WTC11 (cell line): ENCODE results near the gene MED12. TPM values are rescaled to one million over a fixed set of nuclear protein-coding genes. Genes with fewer than 3 reads are reported as not detected.

Source experiments
- ATAC-seq: fragments of 200-7000 bp; cut with Tn5 transposase; 2 replicates; pipeline ENCODE4 v1.10.0; 2021; ENCODE audit warnings: mild to moderate bottlenecking, moderate library complexity
- CTCF ChIA-PET: fragments of 300-600 bp; sonication (Branson Sonifier 250); formaldehyde crosslinking; loops from one replicate; lab custom pipeline; 2021; ENCODE audit warnings: antibody characterized with exemption; lab: Charles Lee
- POLR2A ChIA-PET: fragments of 350-600 bp; sonication (Branson Sonifier 250); formaldehyde crosslinking; loops from one replicate; lab custom pipeline; 2021; ENCODE audit warnings: antibody characterized with exemption; lab: Charles Lee
- DNase-seq: peaks from one replicate; pipeline ENCODE4 v3.0.0; 2021; ENCODE audit warnings: low spot score
- H3K27ac Mint-ChIP-seq: 2 replicates; pipeline ENCODE4 v1.8.0; 2021; ENCODE audit warnings: mixed read lengths
- H3K27me3 Mint-ChIP-seq: 2 replicates; pipeline ENCODE4 v1.8.0; 2021; ENCODE audit warnings: low read depth, mild to moderate bottlenecking, moderate library complexity, mixed read lengths
- H3K36me3 Mint-ChIP-seq: 2 replicates; pipeline ENCODE4 v1.8.0; 2021; ENCODE audit warnings: mixed read lengths
- H3K4me1 Mint-ChIP-seq: 2 replicates; pipeline ENCODE4 v1.8.0; 2022; ENCODE audit warnings: mixed read lengths
- H3K4me3 Mint-ChIP-seq: 2 replicates; pipeline ENCODE4 v1.8.0; 2021; ENCODE audit warnings: mild to moderate bottlenecking, moderate library complexity, mixed read lengths
- H3K9me3 Mint-ChIP-seq: 2 replicates; pipeline ENCODE4 v1.8.0; 2021; ENCODE audit warnings: mixed read lengths
- CREM ChIP-seq: sonication (generic); formaldehyde crosslinking; IDR thresholded peaks from 2 replicates; pipeline ENCODE4 v1.8.1; 2022; ENCODE audit warnings: mild to moderate bottlenecking, missing genetic modification reagents, moderate library complexity
- GRHL2 ChIP-seq: fragments of 250-450 bp; sonication (Bioruptor Pico); IDR thresholded peaks from 2 replicates; pipeline ENCODE4 v1.8.0; 2022; ENCODE audit warnings: mild to moderate bottlenecking, moderate library complexity; ENCODE audit not compliant: insufficient replicate concordance, severe bottlenecking
- JUN ChIP-seq: sonication (generic); formaldehyde crosslinking; IDR thresholded peaks from 2 replicates; pipeline ENCODE4 v1.8.0; 2023; ENCODE audit warnings: mild to moderate bottlenecking, missing genetic modification reagents
- KAT7 ChIP-seq: sonication (generic); formaldehyde crosslinking; IDR thresholded peaks from 2 replicates; pipeline ENCODE4 v1.8.1; 2023; ENCODE audit warnings: missing genetic modification reagents, mild to moderate bottlenecking, borderline replicate concordance
- NR1H2 ChIP-seq: sonication (generic); formaldehyde crosslinking; IDR thresholded peaks from 2 replicates; pipeline ENCODE4 v1.9.0; 2021; ENCODE audit warnings: mild to moderate bottlenecking, moderate library complexity, missing genetic modification reagents
- TP53 ChIP-seq: sonication (generic); formaldehyde crosslinking; IDR thresholded peaks from 2 replicates; pipeline ENCODE4 v1.8.1; 2023; ENCODE audit warnings: mild to moderate bottlenecking, missing genetic modification reagents
- ZBTB21 ChIP-seq: sonication (generic); formaldehyde crosslinking; IDR thresholded peaks from 2 replicates; pipeline ENCODE4 v1.8.1; 2023; ENCODE audit warnings: mild to moderate bottlenecking, missing genetic modification reagents, borderline replicate concordance
- ZNF423 ChIP-seq: fragments of 250-450 bp; sonication (Bioruptor Pico); IDR thresholded peaks from 2 replicates; pipeline ENCODE4 v2.1.2; 2022; ENCODE audit warnings: mild to moderate bottlenecking, moderate library complexity
- ZNF671 ChIP-seq: fragments of 250-450 bp; sonication (Bioruptor Pico); IDR thresholded peaks from 2 replicates; pipeline ENCODE4 v1.8.0; 2021; ENCODE audit warnings: mild to moderate bottlenecking
- total RNA-seq: library from RNA; stranded (reverse); gene quantifications from 3 replicates; pipeline ENCODE4 v1.2.3, GENCODE V29; 2021
- TF ChIP-seq, protein P1 (sequence below): sonication (generic); formaldehyde crosslinking; IDR thresholded peaks from 2 replicates; pipeline ENCODE4 v1.8.1; 2023; ENCODE audit warnings: mild to moderate bottlenecking, missing genetic modification reagents, borderline replicate concordance
- TF ChIP-seq, protein P2 (sequence below): fragments of 250-450 bp; sonication (Bioruptor Pico); IDR thresholded peaks from 2 replicates; pipeline ENCODE4 v1.9.0; 2021; ENCODE audit warnings: mild to moderate bottlenecking
- TF ChIP-seq, protein P3 (sequence below): sonication (generic); formaldehyde crosslinking; IDR thresholded peaks from 2 replicates; pipeline ENCODE4 v1.8.0; 2022; ENCODE audit warnings: mild to moderate bottlenecking, missing genetic modification reagents
- TF ChIP-seq, protein P4 (sequence below): sonication (generic); formaldehyde crosslinking; IDR thresholded peaks from 2 replicates; pipeline ENCODE4 v1.8.1; 2022; ENCODE audit warnings: missing genetic modification reagents, borderline replicate concordance

The MED12 gene
- total RNA-seq, 1 experiment from 2014 or later, result 35.6 TPM

DNA sequence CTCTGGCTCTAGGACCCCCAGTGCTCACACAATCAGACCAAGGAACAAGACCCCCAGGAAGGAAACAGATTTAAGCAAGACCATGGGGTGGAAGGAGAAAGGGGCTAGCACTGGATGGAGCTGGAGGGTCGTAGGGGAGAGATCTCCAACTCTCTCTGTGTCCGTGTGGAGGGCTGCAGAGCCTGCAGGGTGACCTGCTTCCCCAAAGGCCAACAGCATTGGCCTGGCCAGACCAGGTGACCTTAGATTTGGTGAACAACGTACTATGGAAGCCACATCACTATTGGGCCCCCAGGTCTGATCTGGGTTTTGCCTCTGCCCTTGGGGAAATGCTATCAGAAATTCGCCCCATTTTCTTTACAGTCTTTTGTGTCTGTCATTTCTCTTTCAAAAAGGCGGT is 52.3 kb downstream of the MED12 start (continued):
- TF ChIP-seq ZBTB21 (CRISPR knock-in tag), result no peak
- TF ChIP-seq, protein P1, sequence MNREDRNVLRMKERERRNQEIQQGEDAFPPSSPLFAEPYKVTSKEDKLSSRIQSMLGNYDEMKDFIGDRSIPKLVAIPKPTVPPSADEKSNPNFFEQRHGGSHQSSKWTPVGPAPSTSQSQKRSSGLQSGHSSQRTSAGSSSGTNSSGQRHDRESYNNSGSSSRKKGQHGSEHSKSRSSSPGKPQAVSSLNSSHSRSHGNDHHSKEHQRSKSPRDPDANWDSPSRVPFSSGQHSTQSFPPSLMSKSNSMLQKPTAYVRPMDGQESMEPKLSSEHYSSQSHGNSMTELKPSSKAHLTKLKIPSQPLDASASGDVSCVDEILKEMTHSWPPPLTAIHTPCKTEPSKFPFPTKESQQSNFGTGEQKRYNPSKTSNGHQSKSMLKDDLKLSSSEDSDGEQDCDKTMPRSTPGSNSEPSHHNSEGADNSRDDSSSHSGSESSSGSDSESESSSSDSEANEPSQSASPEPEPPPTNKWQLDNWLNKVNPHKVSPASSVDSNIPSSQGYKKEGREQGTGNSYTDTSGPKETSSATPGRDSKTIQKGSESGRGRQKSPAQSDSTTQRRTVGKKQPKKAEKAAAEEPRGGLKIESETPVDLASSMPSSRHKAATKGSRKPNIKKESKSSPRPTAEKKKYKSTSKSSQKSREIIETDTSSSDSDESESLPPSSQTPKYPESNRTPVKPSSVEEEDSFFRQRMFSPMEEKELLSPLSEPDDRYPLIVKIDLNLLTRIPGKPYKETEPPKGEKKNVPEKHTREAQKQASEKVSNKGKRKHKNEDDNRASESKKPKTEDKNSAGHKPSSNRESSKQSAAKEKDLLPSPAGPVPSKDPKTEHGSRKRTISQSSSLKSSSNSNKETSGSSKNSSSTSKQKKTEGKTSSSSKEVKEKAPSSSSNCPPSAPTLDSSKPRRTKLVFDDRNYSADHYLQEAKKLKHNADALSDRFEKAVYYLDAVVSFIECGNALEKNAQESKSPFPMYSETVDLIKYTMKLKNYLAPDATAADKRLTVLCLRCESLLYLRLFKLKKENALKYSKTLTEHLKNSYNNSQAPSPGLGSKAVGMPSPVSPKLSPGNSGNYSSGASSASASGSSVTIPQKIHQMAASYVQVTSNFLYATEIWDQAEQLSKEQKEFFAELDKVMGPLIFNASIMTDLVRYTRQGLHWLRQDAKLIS (CRISPR knock-in tag), result no peak

DNA sequence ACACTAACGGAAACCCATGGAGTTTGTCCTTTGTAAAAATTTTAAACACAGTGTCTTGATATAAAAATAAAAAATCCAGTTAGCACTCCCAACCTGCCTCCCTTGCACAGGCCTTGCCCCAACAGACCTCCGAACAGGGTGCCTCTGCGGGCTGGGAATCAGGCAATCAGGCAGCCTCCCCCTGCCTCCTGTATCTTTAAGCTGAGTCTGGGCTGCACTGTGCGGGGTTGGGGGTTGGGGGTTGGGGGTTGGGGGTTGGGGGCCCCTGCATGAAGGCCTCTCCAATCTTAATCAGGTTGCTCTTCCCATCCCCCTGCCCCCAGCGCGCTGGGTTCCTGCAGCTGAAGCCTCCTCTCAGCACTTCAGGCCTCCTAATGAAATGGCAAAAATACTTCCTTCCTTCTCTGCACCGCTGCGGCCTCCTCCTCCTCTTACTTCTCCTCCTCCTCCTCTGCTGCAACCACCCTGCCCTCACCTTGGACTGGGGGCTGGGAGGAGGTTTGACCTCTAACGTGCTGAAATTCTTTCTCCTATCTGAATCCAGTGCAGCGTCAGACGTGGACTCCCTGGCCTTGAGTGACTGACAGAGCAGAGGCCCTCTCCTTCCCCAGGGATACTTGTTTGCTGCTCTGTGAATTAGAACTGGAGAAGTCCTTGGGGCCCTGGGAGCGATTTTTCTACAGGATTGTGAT is 52.9 kb downstream of the MED12 start:
- H3K4me1 Mint-ChIP-seq, result peaks cover 13% of the 10 kb centered on the region
- H3K36me3 Mint-ChIP-seq, result peaks cover 3% of the 10 kb centered on the region; the same call in 1 of the 2 replicates
- peak overlapping the region; percentile 95 for H3K27ac Mint-ChIP-seq
- no peaks in the 10 kb centered on the region for H3K27me3 Mint-ChIP-seq
- ChIA-PET POLR2A (no interaction called here), CTCF (no interaction called here)
- DNase-seq (no peak), ATAC-seq (peak; percentile 76)
- H3K9me3 Mint-ChIP-seq, result peaks cover 4% of the 10 kb centered on the region; the same call in 1 of the 2 replicates
- TF ChIP-seq TP53 (no peak), CREM (CRISPR knock-in tag) (no peak), ZNF671 (CRISPR knock-in tag) (no peak), JUN (CRISPR knock-in tag) (no peak), NR1H2 (CRISPR knock-in tag) (no peak), GRHL2 (CRISPR knock-in tag) (no peak), ZNF423 (CRISPR knock-in tag) (no peak)
- no peak overlapping the region for H3K4me3 Mint-ChIP-seq

DNA sequence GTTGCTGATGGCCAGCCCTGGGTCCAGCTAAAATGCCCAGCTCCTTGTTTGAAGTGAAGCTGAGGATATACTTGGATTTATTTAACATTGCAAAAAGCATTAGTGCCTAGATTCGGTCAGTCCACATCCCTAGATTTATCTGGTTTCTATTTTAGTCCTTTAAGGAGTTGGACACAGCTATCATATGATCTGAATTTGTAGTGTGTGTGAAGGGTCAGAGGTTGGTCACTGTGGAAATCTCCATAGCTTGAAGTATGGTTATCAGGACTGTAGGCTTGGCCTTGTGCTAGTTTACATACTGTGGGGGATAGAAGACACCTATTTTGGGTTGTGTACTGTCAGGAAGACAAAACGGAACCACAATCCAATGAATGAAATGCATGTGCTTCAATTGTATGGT is 55.0 kb downstream of the MED12 start:
- Mint-ChIP-seq H3K27ac (no peak overlapping the region; the same call in 1 of the 2 replicates), H3K4me1 (peaks cover 23% of the 10 kb centered on the region), H3K9me3 (peaks cover 4% of the 10 kb centered on the region; the same call in 1 of the 2 replicates), H3K36me3 (peaks cover 3% of the 10 kb centered on the region; the same call in 1 of the 2 replicates), H3K4me3 (no peak overlapping the region), H3K27me3 (no peaks in the 10 kb centered on the region)
- ATAC-seq, result no peak
- POLR2A ChIA-PET, result interaction anchor here (0.6 to 2.3 kb wide), 2 partner anchors 9 to 55 kb away, joined by 3 to 8 read pairs; no protein-coding TSS in a partner anchor
- TF ChIP-seq KAT7 (CRISPR knock-in tag) (no peak), TP53 (no peak), ZBTB21 (CRISPR knock-in tag) (no peak)
- DNase-seq, result no peak
- CTCF ChIA-PET, result no interaction called here

DNA sequence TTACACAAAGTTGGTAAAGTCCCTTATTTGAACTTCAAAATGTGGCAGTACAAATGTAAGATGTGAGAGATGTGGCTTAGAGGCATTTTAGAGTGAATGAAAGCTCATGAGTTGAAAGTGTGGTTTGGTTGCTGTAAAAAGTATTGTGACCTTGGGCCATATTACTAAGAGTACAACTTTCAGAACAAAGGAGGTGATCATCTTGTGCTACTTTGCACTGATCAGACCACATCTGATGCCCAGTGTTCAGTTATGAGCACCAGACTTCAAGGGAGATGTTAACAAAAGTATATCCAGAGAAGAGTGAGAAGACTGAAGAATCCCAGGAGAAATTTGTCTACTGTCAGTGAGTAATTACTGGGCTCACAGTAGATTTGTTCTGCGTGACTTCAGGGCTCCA is 56.4 kb downstream of the MED12 start:
- TF ChIP-seq, protein P2, sequence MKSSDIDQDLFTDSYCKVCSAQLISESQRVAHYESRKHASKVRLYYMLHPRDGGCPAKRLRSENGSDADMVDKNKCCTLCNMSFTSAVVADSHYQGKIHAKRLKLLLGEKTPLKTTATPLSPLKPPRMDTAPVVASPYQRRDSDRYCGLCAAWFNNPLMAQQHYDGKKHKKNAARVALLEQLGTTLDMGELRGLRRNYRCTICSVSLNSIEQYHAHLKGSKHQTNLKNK, result no peak
- TF ChIP-seq, protein P3, sequence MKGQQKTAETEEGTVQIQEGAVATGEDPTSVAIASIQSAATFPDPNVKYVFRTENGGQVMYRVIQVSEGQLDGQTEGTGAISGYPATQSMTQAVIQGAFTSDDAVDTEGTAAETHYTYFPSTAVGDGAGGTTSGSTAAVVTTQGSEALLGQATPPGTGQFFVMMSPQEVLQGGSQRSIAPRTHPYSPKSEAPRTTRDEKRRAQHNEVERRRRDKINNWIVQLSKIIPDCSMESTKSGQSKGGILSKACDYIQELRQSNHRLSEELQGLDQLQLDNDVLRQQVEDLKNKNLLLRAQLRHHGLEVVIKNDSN (CRISPR knock-in tag), result no peak
- TF ChIP-seq, protein P4, sequence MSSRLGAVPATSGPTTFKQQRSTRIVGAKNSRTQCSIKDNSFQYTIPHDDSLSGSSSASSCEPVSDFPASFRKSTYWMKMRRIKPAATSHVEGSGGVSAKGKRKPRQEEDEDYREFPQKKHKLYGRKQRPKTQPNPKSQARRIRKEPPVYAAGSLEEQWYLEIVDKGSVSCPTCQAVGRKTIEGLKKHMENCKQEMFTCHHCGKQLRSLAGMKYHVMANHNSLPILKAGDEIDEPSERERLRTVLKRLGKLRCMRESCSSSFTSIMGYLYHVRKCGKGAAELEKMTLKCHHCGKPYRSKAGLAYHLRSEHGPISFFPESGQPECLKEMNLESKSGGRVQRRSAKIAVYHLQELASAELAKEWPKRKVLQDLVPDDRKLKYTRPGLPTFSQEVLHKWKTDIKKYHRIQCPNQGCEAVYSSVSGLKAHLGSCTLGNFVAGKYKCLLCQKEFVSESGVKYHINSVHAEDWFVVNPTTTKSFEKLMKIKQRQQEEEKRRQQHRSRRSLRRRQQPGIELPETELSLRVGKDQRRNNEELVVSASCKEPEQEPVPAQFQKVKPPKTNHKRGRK (CRISPR knock-in tag), result no peak
- ChIA-PET CTCF (no interaction called here), POLR2A (interaction anchor here (2.3 kb wide), 1 partner anchor 8 kb away, joined by 8 read pairs; no protein-coding TSS in a partner anchor)
- Mint-ChIP-seq H3K36me3 (peaks cover 3% of the 10 kb centered on the region; the same call in 1 of the 2 replicates), H3K27me3 (no peaks in the 10 kb centered on the region), H3K27ac (no peak overlapping the region), H3K9me3 (peaks cover 4% of the 10 kb centered on the region; the same call in 1 of the 2 replicates), H3K4me1 (peaks cover 27% of the 10 kb centered on the region), H3K4me3 (no peak overlapping the region)
- no peak for DNase-seq
- no peak for ATAC-seq
